HCT116 (cell line): ENCODE measurements around the gene THBS1. TPM values are rescaled to one million over a fixed set of nuclear protein-coding genes. Genes with fewer than 3 reads are reported as not detected.

Experiments
- ATAC-seq: fragments of 200-7000 bp; cut with Tn5 transposase; 2 replicates; pipeline ENCODE4 v1.9.1; 2020; ENCODE audit warnings: mild to moderate bottlenecking, moderate library complexity
- BruUV-seq: library from RNA; stranded (reverse); fragments of 400-500 nt; replicated peaks from 2 replicates; lab custom pipeline; 2021; lab: Mats Ljungman, UMichigan
- CTCF ChIA-PET: fragments of 300-600 bp; sonication (Branson Sonifier 250); formaldehyde crosslinking; loops from one replicate; lab custom pipeline; 2021; ENCODE audit warnings: antibody characterized with exemption; lab: Charles Lee
- POLR2A ChIA-PET: fragments of 300-600, 350-600 bp; sonication (Branson Sonifier 250); formaldehyde crosslinking; loops from one replicate; lab custom pipeline; 2021; ENCODE audit warnings: antibody characterized with exemption; lab: Charles Lee
- RAD21 ChIA-PET, 2 experiments: fragments of 300-600 bp; sonication (Branson Sonifier 250); formaldehyde crosslinking; loops; one replicate each; lab custom pipeline; 2023; ENCODE audit warnings: low total read pairs in 2 of 2; ENCODE audit not compliant: uncharacterized antibody in 2 of 2, unreplicated experiment in 2 of 2, low non-redundant PET in 1 of 2; lab: Charles Lee
- DNase-seq: peaks from one replicate; pipeline ENCODE4 v3.0.0-alpha.2; 2010; ENCODE audit warnings: low read depth, low spot score
- H2AFZ ChIP-seq: fragments of 200-600 bp; shearing (Covaris generic), sonication (generic); 2 replicates; pipeline ENCODE4 v1.6.1; 2017; ENCODE audit warnings: low read depth, mixed run types, mixed read lengths, antibody characterized with exemption, low read length; ENCODE audit not compliant: poor library complexity, severe bottlenecking
- H3K27ac ChIP-seq: 2 replicates; pipeline ENCODE4 v1.5.1; 2012; ENCODE audit warnings: low read depth, low read length
- H3K27me3 ChIP-seq: fragments of 200-600 bp; sonication (generic); 2 replicates; pipeline ENCODE4 v1.6.1; 2016; ENCODE audit warnings: mixed run types, low read length, mixed read lengths; ENCODE audit not compliant: insufficient read depth
- H3K36me3 ChIP-seq, 2 experiments: fragments of 200-500 bp in 1 of 2; fragments of 200-600 bp in 1 of 2; sonication (Bioruptor generic) in 1 of 2; sonication (generic) in 1 of 2; 2 replicates each; pipeline versions ENCODE4 v1.5.1 to v1.6.1; 2014 to 2016; ENCODE audit warnings: low read length in 2 of 2, inconsistent platforms in 1 of 2, mixed read lengths in 1 of 2, mixed run types in 1 of 2; ENCODE audit not compliant: insufficient read depth in 2 of 2, control insufficient read depth in 1 of 2
- H3K4me1 ChIP-seq, 2 experiments: fragments of 200-600 bp in 1 of 2; sonication (generic) in 1 of 2; 2 replicates each; pipeline versions ENCODE4 v1.5.1 to v1.6.1; 2012 to 2017; ENCODE audit warnings: low read length in 2 of 2, inconsistent platforms in 1 of 2, mild to moderate bottlenecking in 1 of 2, mixed read lengths in 1 of 2, mixed run types in 1 of 2, moderate library complexity in 1 of 2; ENCODE audit not compliant: insufficient read depth in 2 of 2, control insufficient read depth in 1 of 2
- H3K4me2 ChIP-seq: fragments of 200-600 bp; sonication (generic); 2 replicates; pipeline ENCODE4 v1.6.1; 2017; ENCODE audit warnings: mixed run types, low read length, mixed read lengths
- H3K4me3 ChIP-seq, 2 experiments: fragments of 200-600 bp in 1 of 2; sonication (generic) in 1 of 2; replicated peaks in 1 of 2; 2 replicates each; pipeline ENCODE4 v1.5.1; 2011 to 2016; ENCODE audit warnings: low read length in 2 of 2, control low read depth in 1 of 2, low read depth in 1 of 2, mild to moderate bottlenecking in 1 of 2, mixed read lengths in 1 of 2, mixed run types in 1 of 2
- H3K79me2 ChIP-seq: fragments of 200-600 bp; sonication (generic); 2 replicates; pipeline ENCODE4 v1.6.1; 2017; ENCODE audit warnings: mild to moderate bottlenecking, mixed run types, low read length, moderate library complexity, mixed read lengths; ENCODE audit not compliant: insufficient read depth
- H3K9ac ChIP-seq: fragments of 200-600 bp; sonication (generic); 2 replicates; pipeline ENCODE4 v1.6.1; 2016; ENCODE audit warnings: low read length, mixed read lengths
- H3K9me2 ChIP-seq: fragments of 200-600 bp; sonication (generic), shearing (Covaris generic); 2 replicates; pipeline ENCODE4 v1.6.1; 2017; ENCODE audit warnings: mixed run types, mild to moderate bottlenecking, moderate library complexity; ENCODE audit not compliant: insufficient read depth
- H3K9me3 ChIP-seq, 2 experiments: fragments of 200-500 bp in 1 of 2; fragments of 200-600 bp in 1 of 2; sonication (Bioruptor generic) in 1 of 2; sonication (generic) in 1 of 2; 2 replicates each; pipeline ENCODE4 v1.6.1; 2014 to 2017; ENCODE audit warnings: low read length in 2 of 2, mixed read lengths in 2 of 2, inconsistent platforms in 1 of 2, low read depth in 1 of 2, mild to moderate bottlenecking in 1 of 2, mixed run types in 1 of 2, moderate library complexity in 1 of 2; ENCODE audit not compliant: control insufficient read depth in 1 of 2, insufficient read depth in 1 of 2
- H4K20me1 ChIP-seq: fragments of 200-600 bp; sonication (generic), shearing (Covaris generic); 2 replicates; pipeline ENCODE4 v1.6.1; 2017; ENCODE audit warnings: mixed run types, mild to moderate bottlenecking, moderate library complexity; ENCODE audit not compliant: insufficient read depth
- CBX3 ChIP-seq: IDR thresholded peaks from 2 replicates; pipeline ENCODE4 v1.6.1; 2012; ENCODE audit warnings: low read depth
- CEBPB ChIP-seq: IDR thresholded peaks from 2 replicates; pipeline ENCODE4 v1.6.1; 2012; ENCODE audit warnings: low read depth
- EGR1 ChIP-seq: IDR thresholded peaks from 2 replicates; pipeline ENCODE4 v1.6.1; 2012; ENCODE audit warnings: low read depth
- ELF1 ChIP-seq: IDR thresholded peaks from 2 replicates; pipeline ENCODE4 v1.6.1; 2012; ENCODE audit warnings: low read depth, borderline replicate concordance
- EZH2 ChIP-seq: fragments of 200-600 bp; sonication (generic); IDR thresholded peaks from 2 replicates; pipeline ENCODE4 v1.6.1; 2017; ENCODE audit warnings: antibody characterized with exemption, mixed run types
- FOSL1 ChIP-seq: IDR thresholded peaks from 2 replicates; pipeline ENCODE4 v1.6.1; 2012; ENCODE audit warnings: low read depth
- JUND ChIP-seq: IDR thresholded peaks from 2 replicates; pipeline ENCODE4 v1.6.1; 2012
- POLR2A ChIP-seq: IDR thresholded peaks from 2 replicates; pipeline ENCODE4 v1.7.0; 2011; ENCODE audit warnings: borderline replicate concordance; ENCODE audit not compliant: insufficient read depth, insufficient read length; ENCODE audit errors: extremely low read depth
- POLR2AphosphoS5 ChIP-seq: IDR thresholded peaks from 2 replicates; pipeline ENCODE4 v1.6.1; 2011; ENCODE audit warnings: mild to moderate bottlenecking, low read depth, low read length, moderate library complexity
- REST ChIP-seq: IDR thresholded peaks from 2 replicates; pipeline ENCODE4 v1.6.1; 2012; ENCODE audit warnings: low read depth
- SP1 ChIP-seq: IDR thresholded peaks from 2 replicates; pipeline ENCODE4 v1.6.1; 2012; ENCODE audit warnings: low read depth
- TCF7L2 ChIP-seq: IDR thresholded peaks from 2 replicates; pipeline ENCODE4 v1.7.0; 2011; ENCODE audit warnings: borderline replicate concordance, inconsistent platforms; ENCODE audit not compliant: insufficient read depth, insufficient read length; ENCODE audit errors: extremely low read depth
- YY1 ChIP-seq: IDR thresholded peaks from 2 replicates; pipeline ENCODE4 v1.6.1; 2011; ENCODE audit warnings: low read length, low read depth, moderate library complexity, mild to moderate bottlenecking; ENCODE audit not compliant: insufficient replicate concordance; ENCODE audit errors: extremely low read depth
- ZBTB33 ChIP-seq: IDR thresholded peaks from 2 replicates; pipeline ENCODE4 v1.6.1; 2011; ENCODE audit warnings: mild to moderate bottlenecking, low read length, moderate library complexity; ENCODE audit not compliant: insufficient replicate concordance; ENCODE audit errors: extremely low read depth
- intact Hi-C: fragments of 100-400 bp; cut with micrococcal nuclease; formaldehyde crosslinking; loops from 2 replicates; pipeline ENCODE4 v1.10.0; 2022
- total RNA-seq: library from RNA; stranded (reverse); gene quantifications from one replicate; pipeline ENCODE4 v1.2.1, GENCODE V29; 2021; ENCODE audit not compliant: unreplicated experiment

THBS1 gene
- total RNA-seq, 1 experiment from 2014 or later = 6.3 TPM

- BruUV-seq = no TSS peak
- no peaks in the 10 kb centered on the region for H3K9me2 ChIP-seq
These were observed 36.0 kb downstream of the THBS1 start for GRCh38 chr15:39616731-39617455.

More at GRCh38 chr15:39616731-39617455, 36.0 kb downstream of the THBS1 start:
- peaks cover 0 to 7% of the 10 kb centered on the region in 2 experiments; a peak in 1 of 4 replicates for H3K4me1 ChIP-seq
- CTCF ChIA-PET = interaction anchor here (1.5 kb wide), 1 partner anchor 37 kb away, joined by 3 read pairs; no protein-coding TSS in a partner anchor
- H3K79me2 ChIP-seq = no peaks in the 10 kb centered on the region
- RAD21 ChIA-PET = no interaction called here
- no peaks in the 10 kb centered on the region for H3K36me3 ChIP-seq
- H3K9ac ChIP-seq = no peak overlapping the region
- H4K20me1 ChIP-seq = no peaks in the 10 kb centered on the region
- no peaks in the 10 kb centered on the region; a peak in 1 of 4 replicates for H3K9me3 ChIP-seq
- TF ChIP-seq TCF7L2 = no peak
- no peak for TF ChIP-seq ZBTB33
- no peak for TF ChIP-seq CBX3
- no peak for TF ChIP-seq CEBPB
- no peak for TF ChIP-seq POLR2AphosphoS5
- no peak for TF ChIP-seq YY1
- TF ChIP-seq REST = no peak
- TF ChIP-seq EGR1 = no peak
- no peak for TF ChIP-seq ELF1
- TF ChIP-seq JUND = no peak
- TF ChIP-seq EZH2 = no peak
- no peak for TF ChIP-seq SP1
- no peak for TF ChIP-seq FOSL1
- no peak for TF ChIP-seq POLR2A
- H3K27me3 ChIP-seq = no peaks in the 10 kb centered on the region
- no peak for DNase-seq
- intact Hi-C loops = no loop called here
- no peak for ATAC-seq
- H3K4me3 ChIP-seq = no peak overlapping the region
- H3K4me2 ChIP-seq = peak overlapping the region; percentile 30
- POLR2A ChIA-PET = no interaction called here
- peak overlapping the region; percentile 71 for H2AFZ ChIP-seq
- H3K27ac ChIP-seq = no peak overlapping the region
